H1 (cell line): Measurements from ENCODE around the gene KRTAP4-12. TPM values are rescaled to one million over a fixed set of nuclear protein-coding genes. Genes with fewer than 3 reads are reported as not detected.

Experiments used
- CTCF ChIA-PET: fragments of 300-600 bp; sonication (Branson Sonifier 250); formaldehyde crosslinking; loops from one replicate; lab custom pipeline; 2021; ENCODE audit not compliant: partially characterized antibody; lab: Charles Lee
- POLR2A ChIA-PET: fragments of 300-600 bp; sonication (Branson Sonifier 250); formaldehyde crosslinking; loops from one replicate; lab custom pipeline; 2021; ENCODE audit warnings: inconsistent platforms; ENCODE audit not compliant: partially characterized antibody; lab: Charles Lee
- DNase-seq, 2 experiments: peaks; one replicate each; pipeline versions ENCODE4 v3.0.0 to v3.0.0-alpha.2; 2010 to 2022; ENCODE audit warnings: low spot score in 2 of 2, low read depth in 1 of 2, mixed read lengths in 1 of 2
- FAIRE-seq: peaks from 2 replicates; lab custom pipeline; 2011; peaks lifted over from hg19 to GRCh38; lab: Jason Lieb, UNC
- H2AFZ ChIP-seq: 2 replicates; pipeline ENCODE4 v1.8.1; 2012; ENCODE audit warnings: low read length, inconsistent platforms
- H2AK5ac ChIP-seq: 2 replicates; pipeline ENCODE4 v1.6.1; 2013; ENCODE audit warnings: low read depth, low read length
- H2BK120ac ChIP-seq: replicated peaks from 2 replicates; pipeline ENCODE3; 2013; ENCODE audit warnings: low read depth, low read length, inconsistent platforms
- H2BK12ac ChIP-seq: 2 replicates; pipeline ENCODE4 v1.6.1; 2013; ENCODE audit warnings: low read depth, low read length
- H2BK15ac ChIP-seq: 2 replicates; pipeline ENCODE4 v1.6.1; 2013; ENCODE audit warnings: low read length
- H2BK20ac ChIP-seq: 2 replicates; pipeline ENCODE4 v1.6.1; 2013; ENCODE audit warnings: low read length
- H2BK5ac ChIP-seq: 2 replicates; pipeline ENCODE4 v1.6.1; 2013; ENCODE audit warnings: low read depth, low read length
- H3K14ac ChIP-seq: 2 replicates; pipeline ENCODE4 v1.6.1; 2013; ENCODE audit warnings: inconsistent platforms; ENCODE audit not compliant: insufficient read length
- H3K18ac ChIP-seq: 2 replicates; pipeline ENCODE4 v1.6.1; 2013; ENCODE audit warnings: low read length; ENCODE audit errors: extremely low read depth
- H3K23ac ChIP-seq: 2 replicates; pipeline ENCODE4 v1.6.1; 2013; ENCODE audit warnings: inconsistent platforms; ENCODE audit not compliant: insufficient read length
- H3K23me2 ChIP-seq: 2 replicates; pipeline ENCODE4 v1.6.1; 2013; ENCODE audit warnings: low read depth, low read length
- H3K27ac ChIP-seq: 2 replicates; pipeline ENCODE4 v1.6.1; 2011; ENCODE audit warnings: low read depth, low read length, inconsistent platforms
- H3K27me3 ChIP-seq, 4 experiments: replicated peaks in 1 of 4; 1 replicate in 1 of 4; 2 replicates in 3 of 4; pipeline versions ENCODE4 v1.6.1 to v1.8.1; 2011 to 2013; ENCODE audit warnings: low read length in 3 of 4, mild to moderate bottlenecking in 3 of 4, inconsistent platforms in 2 of 4, mixed read lengths in 2 of 4, moderate library complexity in 1 of 4; ENCODE audit not compliant: control insufficient read depth in 3 of 4, insufficient read depth in 3 of 4; ENCODE audit errors: extremely low read depth in 1 of 4
- H3K36me3 ChIP-seq, 4 experiments: 2 replicates each; pipeline versions ENCODE4 v1.6.1 to v1.8.1; 2011 to 2013; ENCODE audit warnings: mild to moderate bottlenecking in 4 of 4, low read length in 3 of 4, moderate library complexity in 2 of 4, control low read depth in 1 of 4, inconsistent platforms in 1 of 4; ENCODE audit not compliant: insufficient read depth in 4 of 4, control insufficient read depth in 2 of 4
- H3K4ac ChIP-seq: replicated peaks from 2 replicates; pipeline ENCODE3; 2013; ENCODE audit warnings: low read length, low read depth, mixed read lengths, inconsistent platforms; ENCODE audit not compliant: insufficient read length
- H3K4me1 ChIP-seq, 4 experiments: replicated peaks in 1 of 4; 1 replicate in 1 of 4; 2 replicates in 3 of 4; pipeline versions ENCODE4 v1.6.1 to v1.8.1; 2011 to 2013; ENCODE audit warnings: low read length in 3 of 4, inconsistent platforms in 2 of 4, mixed read lengths in 1 of 4; ENCODE audit not compliant: insufficient read depth in 4 of 4, control insufficient read depth in 3 of 4
- H3K4me2 ChIP-seq, 2 experiments: 2 replicates each; pipeline versions ENCODE4 v1.6.1 to v1.8.1; 2011 to 2013; ENCODE audit warnings: low read depth in 2 of 2, low read length in 2 of 2, control low read depth in 1 of 2, inconsistent platforms in 1 of 2, mild to moderate bottlenecking in 1 of 2; ENCODE audit not compliant: insufficient read depth in 1 of 2
- H3K4me3 ChIP-seq, 4 experiments: fragments of 200-600, 300-600 bp in 1 of 4; sonication (generic), shearing (Covaris generic), sonication (Bioruptor Twin) in 1 of 4; 2 replicates each; pipeline versions ENCODE4 v1.5.1 to v1.8.1; 2011 to 2016; ENCODE audit warnings: low read length in 4 of 4, low read depth in 3 of 4, control low read depth in 2 of 4, inconsistent platforms in 2 of 4, mild to moderate bottlenecking in 2 of 4, mixed read lengths in 1 of 4, moderate library complexity in 1 of 4; ENCODE audit not compliant: insufficient read depth in 2 of 4; ENCODE audit errors: extremely low read depth in 1 of 4
- H3K56ac ChIP-seq: replicated peaks from 2 replicates; pipeline ENCODE3; 2013; ENCODE audit warnings: low read depth, mild to moderate bottlenecking, mixed read lengths, low read length, inconsistent platforms; ENCODE audit not compliant: insufficient read length
- H3K79me1 ChIP-seq: 2 replicates; pipeline ENCODE4 v1.6.1; 2013; ENCODE audit warnings: low read depth, low read length, control low read depth
- H3K79me2 ChIP-seq, 2 experiments: 2 replicates each; pipeline versions ENCODE4 v1.6.1 to v1.8.1; 2012 to 2013; ENCODE audit warnings: low read length in 2 of 2, mild to moderate bottlenecking in 2 of 2, inconsistent platforms in 1 of 2; ENCODE audit not compliant: insufficient read depth in 2 of 2, control insufficient read depth in 1 of 2
- H3K9ac ChIP-seq, 4 experiments: replicated peaks in 1 of 4; 1 replicate in 1 of 4; 2 replicates in 3 of 4; pipeline versions ENCODE4 v1.6.1 to v1.8.1; 2011 to 2013; ENCODE audit warnings: low read depth in 3 of 4, low read length in 3 of 4, control low read depth in 2 of 4, mild to moderate bottlenecking in 2 of 4, moderate library complexity in 2 of 4, inconsistent platforms in 1 of 4; ENCODE audit errors: extremely low read depth in 1 of 4
- H3K9me3 ChIP-seq, 2 experiments: 2 replicates each; pipeline versions ENCODE4 v1.6.1 to v1.8.1; 2012 to 2013; ENCODE audit warnings: mild to moderate bottlenecking in 2 of 2, moderate library complexity in 2 of 2, control low read depth in 1 of 2, inconsistent platforms in 1 of 2, low read depth in 1 of 2, low read length in 1 of 2, mixed read lengths in 1 of 2; ENCODE audit not compliant: insufficient read depth in 2 of 2
- H4K20me1 ChIP-seq, 2 experiments: replicated peaks in 1 of 2; 2 replicates each; pipeline versions ENCODE3 to v1.8.1; 2011 to 2013; ENCODE audit warnings: inconsistent platforms in 2 of 2, low read length in 2 of 2, mild to moderate bottlenecking in 1 of 2; ENCODE audit not compliant: insufficient read depth in 2 of 2, control insufficient read depth in 1 of 2
- H4K5ac ChIP-seq: 2 replicates; pipeline ENCODE4 v1.6.1; 2013; ENCODE audit warnings: low read length, low read depth, mixed read lengths, inconsistent platforms; ENCODE audit not compliant: insufficient read length
- H4K8ac ChIP-seq: 2 replicates; pipeline ENCODE4 v1.8.0; 2013; ENCODE audit warnings: mild to moderate bottlenecking, moderate library complexity, low read length, inconsistent platforms; ENCODE audit not compliant: insufficient read depth; ENCODE audit errors: extremely low read depth
- H4K91ac ChIP-seq: replicated peaks from 2 replicates; pipeline ENCODE3; 2013; ENCODE audit warnings: low read length, mixed read lengths, inconsistent platforms; ENCODE audit not compliant: insufficient read length
- CBX8 ChIP-seq: fragments of 300-800, 300-1000 bp; sonication (generic); IDR thresholded peaks from 2 replicates; pipeline ENCODE4 v1.7.1; 2016; ENCODE audit warnings: low read depth, low read length, borderline replicate concordance
- CTCF ChIP-seq, 3 experiments: IDR thresholded peaks; 1 replicate in 2 of 3; 2 replicates in 1 of 3; pipeline versions ENCODE4 v1.5.1 to v1.6.1; 2011; ENCODE audit warnings: low read length in 3 of 3, mild to moderate bottlenecking in 3 of 3, inconsistent platforms in 2 of 3, low read depth in 1 of 3, moderate library complexity in 1 of 3; ENCODE audit not compliant: insufficient read depth in 1 of 3; ENCODE audit errors: control extremely low read depth in 1 of 3
- EGR1 ChIP-seq: IDR thresholded peaks from 2 replicates; pipeline ENCODE4 v1.6.1; 2011; ENCODE audit warnings: low read depth, low read length, borderline replicate concordance
- HDAC2 ChIP-seq, 2 experiments: fragments of 300-600 bp in 1 of 2; sonication (generic) in 1 of 2; IDR thresholded peaks; 2 replicates each; pipeline ENCODE4 v1.6.1; 2011 to 2012; ENCODE audit warnings: low read depth in 2 of 2, low read length in 2 of 2, mild to moderate bottlenecking in 2 of 2, moderate library complexity in 2 of 2, borderline replicate concordance in 1 of 2, inconsistent platforms in 1 of 2
- HDAC6 ChIP-seq: IDR thresholded peaks from one replicate; pipeline ENCODE4 v1.7.1; 2012; ENCODE audit warnings: low read depth, mild to moderate bottlenecking, inconsistent platforms, low read length, moderate library complexity
- JUN ChIP-seq: IDR thresholded peaks from 2 replicates; pipeline ENCODE4 v1.6.1; 2011; ENCODE audit warnings: low read depth, mild to moderate bottlenecking, improper control_type of control experiment, low read length
- KDM1A ChIP-seq: fragments of 200-600, 300-600 bp; sonication (generic); IDR thresholded peaks from 2 replicates; pipeline ENCODE4 v1.7.1; 2016; ENCODE audit warnings: mild to moderate bottlenecking, low read length, borderline replicate concordance
- KDM4A ChIP-seq: IDR thresholded peaks from one replicate; pipeline ENCODE4 v1.7.1; 2012; ENCODE audit warnings: low read depth, mild to moderate bottlenecking, moderate library complexity, low read length, inconsistent platforms; ENCODE audit not compliant: severe bottlenecking
- MAFK ChIP-seq: IDR thresholded peaks from 2 replicates; pipeline ENCODE4 v1.6.1; 2012; ENCODE audit warnings: low read depth, mild to moderate bottlenecking, improper control_type of control experiment, low read length
- POU5F1 ChIP-seq: IDR thresholded peaks from 2 replicates; pipeline ENCODE4 v1.6.1; 2011; ENCODE audit warnings: low read depth, mild to moderate bottlenecking, low read length, moderate library complexity
- SIRT6 ChIP-seq: IDR thresholded peaks from one replicate; pipeline ENCODE4 v1.7.1; 2012; ENCODE audit warnings: low read length, inconsistent platforms
- TAF1 ChIP-seq: IDR thresholded peaks from 2 replicates; pipeline ENCODE4 v1.6.1; 2011; ENCODE audit warnings: mild to moderate bottlenecking, low read depth, low read length
- TEAD4 ChIP-seq: IDR thresholded peaks from 2 replicates; pipeline ENCODE4 v1.6.1; 2012; ENCODE audit warnings: low read depth, low read length, inconsistent platforms, mixed read lengths
- WGBS, 2 experiments: shearing (Covaris generic) in 1 of 2; methylation state at CpG; one replicate each; pipeline versions ENCODE4 v1.1.6 to v1.1.7; 2013 to 2015; ENCODE audit warnings: low lambda C conversion rate in 2 of 2, mixed read lengths in 2 of 2, inconsistent platforms in 1 of 2, low coverage in 1 of 2, missing lambda C conversion rate in 1 of 2; ENCODE audit not compliant: insufficient replicate concordance in 2 of 2, insufficient coverage in 1 of 2, insufficient read length in 1 of 2; ENCODE audit errors: extremely low coverage in 1 of 2, missing lambda C conversion rate in 1 of 2; 5-methylcytosine and 5-hydroxymethylcytosine counted together
- polyA plus RNA-seq, 7 experiments: library from polyadenylated mRNA; depleted of rRNA in 3 of 7; stranded (reverse) in 5 of 7; unstranded in 2 of 7; fragments of >200 nt in 5 of 7; fragments of 200-250 nt in 2 of 7; gene quantifications; 1 replicate in 5 of 7; 2 replicates in 1 of 7; 4 replicates in 1 of 7; pipeline versions ENCODE4 v1.2.1 to v1.2.3, GENCODE V29; 2011 to 2013; ENCODE audit warnings: missing spikeins in 2 of 7, mixed read lengths in 2 of 7
- total RNA-seq: library from RNA; stranded (reverse); fragmentation: NEBNext Ultra II Directional; extraction: Animal tissue kit (Norgen Biotek cat#: 25700); gene quantifications from 2 replicates; pipeline ENCODE4 v1.2.1, GENCODE V29; 2021

KRTAP4-12 gene
- total and polyA plus RNA-seq, 2 of the 8 experiments (the other 6 are each of a cell fraction or from before 2014, with no cell fraction given) = not detected

- no peak overlapping the region for H3K27ac ChIP-seq
- H3K18ac ChIP-seq = no peak overlapping the region
- H4K5ac ChIP-seq = no peak overlapping the region
- no peak overlapping the region for H2AK5ac ChIP-seq
- no peak overlapping the region for H2AFZ ChIP-seq
- H3K9me3 ChIP-seq = no peaks in the 10 kb centered on the region
- H4K91ac ChIP-seq = no peak overlapping the region
- no peaks in the 10 kb centered on the region for H3K23me2 ChIP-seq
- no peak overlapping the region for H2BK15ac ChIP-seq
- H2BK20ac ChIP-seq = no peak overlapping the region
- peaks cover 2 to 10% (median 6%) of the 10 kb centered on the region in 4 experiments; a peak in 5 of 7 replicates for H3K4me1 ChIP-seq
- POLR2A ChIA-PET = no interaction called here
- no peaks in the 10 kb centered on the region for H3K79me1 ChIP-seq
- WGBS, 2 experiments = 94% methylated on average over 1 of the region's 1 CpG; no CpG with 5 or more reads in 1 of the 2 experiments
- H3K79me2 ChIP-seq = no peaks in the 10 kb centered on the region
- no peaks in the 10 kb centered on the region for H3K36me3 ChIP-seq
- H3K56ac ChIP-seq = no peak overlapping the region
- H2BK120ac ChIP-seq = no peak overlapping the region
- FAIRE-seq (no peak), DNase-seq (no peak)
- H3K4me2 ChIP-seq = no peak overlapping the region
- H2BK5ac ChIP-seq = no peak overlapping the region
- H4K20me1 ChIP-seq = no peaks in the 10 kb centered on the region
- H3K9ac ChIP-seq = no peak overlapping the region
- no peak overlapping the region for H3K4me3 ChIP-seq
- CTCF ChIA-PET = no interaction called here
- H4K8ac ChIP-seq = no peak overlapping the region
- H2BK12ac ChIP-seq = no peak overlapping the region
- no peak overlapping the region for H3K23ac ChIP-seq
- H3K4ac ChIP-seq = no peak overlapping the region
- no peak overlapping the region for H3K14ac ChIP-seq
- H3K27me3 ChIP-seq = no peaks in the 10 kb centered on the region
- TF ChIP-seq EGR1 = no peak
- TF ChIP-seq HDAC6 = no peak
- no peak for TF ChIP-seq POU5F1
- TF ChIP-seq CTCF (IDR thresholded peaks at IDR 0.05; ENCODE audit: control extremely low read depth in 1 of 3, insufficient read depth in 1 of 3, low read depth in 1 of 3, low read length in 3 of 3) = no peak
- no peak for TF ChIP-seq SIRT6
- TF ChIP-seq JUN = no peak
- TF ChIP-seq MAFK = no peak
- no peak for TF ChIP-seq KDM4A
- TF ChIP-seq KDM1A = no peak
- no peak for TF ChIP-seq CBX8
- TF ChIP-seq HDAC2 (IDR thresholded peaks at IDR 0.05; ENCODE audit: borderline replicate concordance in 1 of 2, low read depth in 2 of 2, low read length in 2 of 2) = no peak
- TF ChIP-seq TAF1 = no peak
- no peak for TF ChIP-seq TEAD4
Measured at GRCh38 chr17:41103896-41104295, 20.1 kb downstream of the KRTAP4-12 start.
